K562 (cell line): ENCODE data around the gene CAMK2B. TPM values are rescaled to one million over a fixed set of nuclear protein-coding genes. Genes with fewer than 3 reads are reported as not detected.

Source experiments
- ATAC-seq: fragments of 200-7000 bp; cut with Tn5 transposase; 3 replicates; pipeline ENCODE4 v1.9.1; 2020; ENCODE audit warnings: moderate library complexity
- BruUV-seq: library from RNA; stranded (reverse); fragments of 400-500 nt; replicated peaks from 2 replicates; lab custom pipeline; 2021; lab: Mats Ljungman, UMichigan
- CTCF ChIA-PET: fragments of 300-600 bp; formaldehyde crosslinking; extraction: SDS; loops from one replicate; lab custom pipeline; 2021; ENCODE audit warnings: low intra/inter-chr PET ratio; lab: Yijun Ruan, JAX
- POLR2A ChIA-PET: fragments of 300-600, 350-650 bp; sonication (Branson Sonifier 250); formaldehyde crosslinking; extraction: SDS; loops from one replicate; lab custom pipeline; 2021; ENCODE audit warnings: antibody characterized with exemption, inconsistent platforms; lab: Yijun Ruan, JAX
- DNase-seq, 4 experiments: peaks; one replicate each; pipeline versions ENCODE4 v3.0.0 to v3.0.0-alpha.2; 2011 to 2018; ENCODE audit warnings: low spot score in 3 of 4, mixed read lengths in 3 of 4; ENCODE audit errors: extremely low read depth in 1 of 4
- FAIRE-seq: peaks from 2 replicates; lab custom pipeline; 2011; peaks lifted over from hg19 to GRCh38; lab: Jason Lieb, UNC
- H2AFZ ChIP-seq: 2 replicates; pipeline ENCODE4 v1.6.0; 2011; ENCODE audit warnings: low read depth, low read length, control low read depth, inconsistent platforms
- H3K27ac ChIP-seq: fragments of 200-600 bp; 3 replicates; pipeline ENCODE4 v1.8.0; 2011; ENCODE audit warnings: low read depth, mild to moderate bottlenecking, control low read depth, inconsistent platforms, low read length, moderate library complexity, mixed read lengths; ENCODE audit errors: extremely low read depth
- H3K27me3 ChIP-seq, 2 experiments: fragments of 300-600 bp in 1 of 2; 2 replicates in 1 of 2; 3 replicates in 1 of 2; pipeline versions ENCODE4 v1.6.0 to v1.8.0; 2011; ENCODE audit warnings: inconsistent platforms in 2 of 2, low read length in 2 of 2, mild to moderate bottlenecking in 1 of 2, mixed read lengths in 1 of 2, moderate library complexity in 1 of 2; ENCODE audit not compliant: control insufficient read depth in 2 of 2, insufficient read depth in 2 of 2
- H3K36me3 ChIP-seq: fragments of 300-600 bp; 3 replicates; pipeline ENCODE4 v1.8.0; 2011; ENCODE audit warnings: mild to moderate bottlenecking, low read length, inconsistent platforms; ENCODE audit not compliant: control insufficient read depth, insufficient read depth
- H3K4me1 ChIP-seq, 2 experiments: fragments of 200-600 bp in 1 of 2; replicated peaks in 1 of 2; 2 replicates in 1 of 2; 3 replicates in 1 of 2; pipeline versions ENCODE4 v1.5.1 to v1.8.0; 2011; ENCODE audit warnings: inconsistent platforms in 2 of 2, low read length in 2 of 2, mild to moderate bottlenecking in 1 of 2, mixed read lengths in 1 of 2, moderate library complexity in 1 of 2; ENCODE audit not compliant: control insufficient read depth in 2 of 2, insufficient read depth in 2 of 2
- H3K4me2 ChIP-seq: 2 replicates; pipeline ENCODE4 v1.6.1; 2011; ENCODE audit warnings: low read length, control low read depth, inconsistent platforms, mixed read lengths; ENCODE audit not compliant: insufficient read depth
- H3K4me3 ChIP-seq: fragments of 200-600 bp; sonication (generic), shearing (Covaris generic); 2 replicates; pipeline ENCODE4 v1.5.1; 2016; ENCODE audit warnings: control low read depth, inconsistent platforms
- H3K79me2 ChIP-seq: fragments of 200-600 bp; 3 replicates; pipeline ENCODE4 v1.8.0; 2011; ENCODE audit warnings: low read length, inconsistent platforms; ENCODE audit not compliant: control insufficient read depth, insufficient read depth
- H3K9ac ChIP-seq, 2 experiments: 2 replicates each; pipeline versions ENCODE4 v1.6.0 to v1.6.1; 2011; ENCODE audit warnings: low read depth in 2 of 2, low read length in 2 of 2, control low read depth in 1 of 2, inconsistent platforms in 1 of 2, mild to moderate bottlenecking in 1 of 2, mixed read lengths in 1 of 2; ENCODE audit not compliant: insufficient read depth in 1 of 2
- H3K9me1 ChIP-seq: one replicate; pipeline ENCODE4 v1.6.0; 2011; ENCODE audit warnings: inconsistent platforms, mild to moderate bottlenecking, low read length, moderate library complexity; ENCODE audit not compliant: control insufficient read depth, insufficient read depth
- H3K9me3 ChIP-seq: replicated peaks from 2 replicates; pipeline ENCODE4 v1.5.1; 2011; ENCODE audit warnings: low read depth, low read length, inconsistent platforms; ENCODE audit not compliant: control insufficient read depth, insufficient read depth
- H4K20me1 ChIP-seq: replicated peaks from 2 replicates; pipeline ENCODE4 v1.6.1; 2011; ENCODE audit warnings: low read length, inconsistent platforms, mixed read lengths; ENCODE audit not compliant: control insufficient read depth, insufficient read depth
- CBX5 ChIP-seq: IDR thresholded peaks from 2 replicates; pipeline ENCODE4 v1.6.1; 2014; ENCODE audit warnings: low read depth, borderline replicate concordance
- CREB3 ChIP-seq: fragments of 450-650 bp; conservative IDR thresholded peaks from 2 replicates; pipeline ENCODE4 v1.6.1; 2016; ENCODE audit warnings: missing genetic modification characterization, low read depth, mild to moderate bottlenecking, missing compliant biosample characterization, moderate library complexity
- E2F3 ChIP-seq: fragments of 250-450 bp; sonication (Bioruptor Pico); IDR thresholded peaks from 2 replicates; pipeline ENCODE4 v1.4.0; 2020; ENCODE audit warnings: mild to moderate bottlenecking
- MAFF ChIP-seq: IDR thresholded peaks from 2 replicates; pipeline ENCODE4 v1.6.1; 2012; ENCODE audit warnings: low read length, improper control_type of control experiment
- NCOR1 ChIP-seq: fragments of 450-650 bp; IDR thresholded peaks from 2 replicates; pipeline ENCODE4 v1.6.1; 2016; ENCODE audit warnings: mild to moderate bottlenecking, moderate library complexity
- RBM25 ChIP-seq: fragments of 200-400 bp; formaldehyde crosslinking; IDR thresholded peaks from 2 replicates; pipeline ENCODE4 v1.6.1; 2018; ENCODE audit warnings: low read length, low read depth, moderate library complexity; ENCODE audit not compliant: severe bottlenecking
- WGBS: fragments of 100-300 bp; shearing (Covaris generic); methylation state at CpG from one replicate; pipeline ENCODE4 v1.1.6; 2016; ENCODE audit warnings: low coverage, mixed read lengths; ENCODE audit not compliant: insufficient coverage; ENCODE audit errors: missing lambda C conversion rate; 5-methylcytosine and 5-hydroxymethylcytosine counted together
- in situ Hi-C: fragments of 300-500 bp; cut with MboI; formaldehyde crosslinking; loops from 4 replicates; pipeline ENCODE4 v1.15.0; 2018; ENCODE audit warnings: inconsistent platforms, mixed read lengths
- intact Hi-C: fragments of 100-400 bp; cut with micrococcal nuclease; formaldehyde crosslinking; loops from 2 replicates; pipeline ENCODE4 v1.14.2; 2022
- polyA plus RNA-seq, 8 experiments: library from polyadenylated mRNA; depleted of rRNA in 4 of 8; stranded (reverse) in 5 of 8; unstranded in 3 of 8; fragments of >200 nt; fragmentation: Nextera tagmentation in 2 of 8; fragmentation: Illumina TruSeq in 1 of 8; extraction: Ambion mirVana in 2 of 8; extraction: Trizol in 1 of 8; gene quantifications; 2 replicates each; pipeline versions ENCODE4 v1.2.1 to v1.2.3, GENCODE V29; 2011 to 2014; ENCODE audit warnings: inconsistent platforms in 1 of 8, missing spikeins in 1 of 8
- total RNA-seq, 7 experiments: library from RNA; depleted of rRNA in 6 of 7; stranded (reverse); fragments of >200 nt in 6 of 7; fragmentation: Illumina TruSeq in 2 of 7; extraction: Trizol in 2 of 7; gene quantifications; 2 replicates each; pipeline versions ENCODE4 v1.2.1 to v1.2.3, GENCODE V29; 2011 to 2021; ENCODE audit warnings: low replicate concordance in 1 of 7

The CAMK2B gene
- total and polyA plus RNA-seq, 9 of the 15 experiments (the other 6 are each of a cell fraction or from before 2014, with no cell fraction given): 0.04 to 0.09 (median 0.05) TPM; not detected in 4

- Histone ChIP-seq H4K20me1 (no peaks in the 10 kb centered on the region), H3K27me3 (peaks cover 0 to 14% of the 10 kb centered on the region in 2 experiments; a peak in 2 of 5 replicates), H3K79me2 (no peaks in the 10 kb centered on the region), H3K9me3 (0 out of 2 replicates have a peak, but pooled peaks cover 3% of the 10 kb centered on the region), H3K36me3 (no peaks in the 10 kb centered on the region), H3K9me1 (no peaks in the 10 kb centered on the region), H2AFZ (no peak overlapping the region), H3K4me2 (no peak overlapping the region), H3K27ac (no peak overlapping the region), H3K4me3 (no peak overlapping the region), H3K4me1 (no peaks in the 10 kb centered on the region), H3K9ac (no peak overlapping the region)
- DNase-seq: no peak
- in situ Hi-C loops (no loop called here), intact Hi-C loops (no loop called here)
- BruUV-seq: no TSS peak
- 3% methylated on average over 4 of the region's 4 CpGs for WGBS
- no peak for ATAC-seq
- ChIA-PET POLR2A (interaction anchor here (3.1 kb wide), 1 partner anchor 12 kb away, joined by 12 read pairs; no protein-coding TSS in a partner anchor), CTCF (no interaction called here)
- no peak for TF ChIP-seq RBM25
- no peak for TF ChIP-seq CREB3 (tag)
- no peak for TF ChIP-seq NCOR1
- no peak for TF ChIP-seq CBX5
- no peak for TF ChIP-seq E2F3 (CRISPR knock-in tag)
- no peak for TF ChIP-seq MAFF
- FAIRE-seq: no peak
Measured at GRCh38 chr7:44366986-44367385, 41.6 kb upstream of the CAMK2B start.
